Neural crest cell (in vitro differentiated cells): ENCODE data around the gene NTF4. TPM values are rescaled to one million over a fixed set of nuclear protein-coding genes. Genes with fewer than 3 reads are reported as not detected.
"Not testable (repeated sequence)": the region's sequence is repeated elsewhere in the genome, so short reads cannot be mapped to it uniquely, and the experiment has no call there.

Experiments used
- DNase-seq: peaks from one replicate; pipeline ENCODE4 v3.0.0; 2021; ENCODE audit warnings: low read depth, mixed read lengths, low spot score
- H3K27ac Mint-ChIP-seq: one replicate; pipeline ENCODE4 v1.8.0; 2021; ENCODE audit warnings: mild to moderate bottlenecking, mixed read lengths; ENCODE audit not compliant: unreplicated experiment
- H3K27me3 Mint-ChIP-seq: 2 replicates; pipeline ENCODE4 v1.8.0; 2021; ENCODE audit warnings: low read depth, mild to moderate bottlenecking, mixed read lengths
- H3K36me3 Mint-ChIP-seq: 2 replicates; pipeline ENCODE4 v1.8.0; 2021; ENCODE audit warnings: low read depth, mild to moderate bottlenecking, mixed read lengths
- H3K4me1 Mint-ChIP-seq: 2 replicates; pipeline ENCODE4 v1.8.0; 2021; ENCODE audit warnings: mixed read lengths
- H3K4me3 Mint-ChIP-seq: one replicate; pipeline ENCODE4 v1.8.0; 2021; ENCODE audit warnings: mild to moderate bottlenecking, mixed read lengths
- H3K9me3 Mint-ChIP-seq: 2 replicates; pipeline ENCODE4 v1.8.0; 2021; ENCODE audit warnings: mixed read lengths
- total RNA-seq: library from RNA; stranded (reverse); gene quantifications from 2 replicates; pipeline ENCODE4 v1.2.1, GENCODE V29; 2021
- TF ChIP-seq, protein P1 (sequence below): fragments of 200-600 bp; sonication (generic); conservative IDR thresholded peaks from 2 replicates; pipeline ENCODE4 v1.5.0; 2021; ENCODE audit warnings: antibody characterized with exemption, mild to moderate bottlenecking

Gene NTF4
- total RNA-seq, 1 donor from 2014 or later: not detected

- H3K36me3 Mint-ChIP-seq: peaks cover 7% of the 10 kb centered on the region
- DNase-seq: peak; percentile 98
- peak within 1 kb of the TSS; percentile 99 for H3K27ac Mint-ChIP-seq
- TF ChIP-seq, protein P1, sequence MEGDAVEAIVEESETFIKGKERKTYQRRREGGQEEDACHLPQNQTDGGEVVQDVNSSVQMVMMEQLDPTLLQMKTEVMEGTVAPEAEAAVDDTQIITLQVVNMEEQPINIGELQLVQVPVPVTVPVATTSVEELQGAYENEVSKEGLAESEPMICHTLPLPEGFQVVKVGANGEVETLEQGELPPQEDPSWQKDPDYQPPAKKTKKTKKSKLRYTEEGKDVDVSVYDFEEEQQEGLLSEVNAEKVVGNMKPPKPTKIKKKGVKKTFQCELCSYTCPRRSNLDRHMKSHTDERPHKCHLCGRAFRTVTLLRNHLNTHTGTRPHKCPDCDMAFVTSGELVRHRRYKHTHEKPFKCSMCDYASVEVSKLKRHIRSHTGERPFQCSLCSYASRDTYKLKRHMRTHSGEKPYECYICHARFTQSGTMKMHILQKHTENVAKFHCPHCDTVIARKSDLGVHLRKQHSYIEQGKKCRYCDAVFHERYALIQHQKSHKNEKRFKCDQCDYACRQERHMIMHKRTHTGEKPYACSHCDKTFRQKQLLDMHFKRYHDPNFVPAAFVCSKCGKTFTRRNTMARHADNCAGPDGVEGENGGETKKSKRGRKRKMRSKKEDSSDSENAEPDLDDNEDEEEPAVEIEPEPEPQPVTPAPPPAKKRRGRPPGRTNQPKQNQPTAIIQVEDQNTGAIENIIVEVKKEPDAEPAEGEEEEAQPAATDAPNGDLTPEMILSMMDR: no peak
- peaks cover 24% of the 10 kb centered on the region for H3K4me1 Mint-ChIP-seq
- H3K27me3 Mint-ChIP-seq: peaks cover 8% of the 10 kb centered on the region
- H3K4me3 Mint-ChIP-seq: peak within 1 kb of the TSS; percentile 83
- no peaks in the 10 kb centered on the region for H3K9me3 Mint-ChIP-seq
Observed at GRCh38 chr19:49085020-49085867, 20.6 kb upstream of the NTF4 start, which contains the start of gene SNRNP70. TSS of gene SNRNP70 (plus strand) at chr19:49085451. CDS start at chr19:49086415, 964 bp downstream.

GRCh38 chr19:49084206-49085019, 19.8 kb upstream of the NTF4 start:
- TF ChIP-seq, protein P1: no peak
- Mint-ChIP-seq H3K27me3 (peaks cover 10% of the 10 kb centered on the region), H3K27ac (no peak overlapping the region), H3K9me3 (no peaks in the 10 kb centered on the region), H3K36me3 (peaks cover 5% of the 10 kb centered on the region), H3K4me1 (peaks cover 24% of the 10 kb centered on the region), H3K4me3 (peak overlapping the region; percentile 83)
- no peak for DNase-seq

- no peak overlapping the region for H3K27ac Mint-ChIP-seq
- H3K9me3 Mint-ChIP-seq: no peaks in the 10 kb centered on the region
- no peak overlapping the region for H3K4me3 Mint-ChIP-seq
- DNase-seq: no peak
- TF ChIP-seq, protein P1: no peak
- H3K36me3 Mint-ChIP-seq: no peaks in the 10 kb centered on the region
- H3K4me1 Mint-ChIP-seq: peaks cover 14% of the 10 kb centered on the region
- H3K27me3 Mint-ChIP-seq: peaks cover 12% of the 10 kb centered on the region
Observed at GRCh38 chr19:49081273-49081672, 16.7 kb upstream of the NTF4 start.

DNA sequence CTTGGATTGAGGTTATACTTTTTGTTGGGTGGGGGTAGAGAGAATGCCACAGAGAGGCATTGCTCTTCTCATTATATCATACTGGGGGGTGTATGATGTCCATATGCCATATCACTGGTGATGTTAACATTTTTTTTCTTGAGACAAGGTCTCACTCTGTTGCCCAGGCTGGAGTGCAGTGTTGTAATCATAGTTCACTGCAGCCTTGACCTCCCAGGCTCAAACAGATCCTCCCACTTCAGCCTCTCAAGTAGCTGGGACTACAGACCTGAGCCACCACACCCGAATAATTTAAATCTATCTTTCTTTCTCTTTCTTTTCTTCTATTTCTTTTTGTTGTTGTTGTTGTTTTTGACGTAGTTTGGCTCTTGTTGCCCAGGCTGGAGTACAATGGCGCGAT, 15.8 kb upstream of the NTF4 start:
- no peaks in the 10 kb centered on the region for H3K36me3 Mint-ChIP-seq
- peaks cover 7% of the 10 kb centered on the region for H3K4me1 Mint-ChIP-seq
- H3K27ac Mint-ChIP-seq: no peak overlapping the region
- no peaks in the 10 kb centered on the region for H3K9me3 Mint-ChIP-seq
- peaks cover 14% of the 10 kb centered on the region for H3K27me3 Mint-ChIP-seq
- no peak for DNase-seq
- no peak overlapping the region for H3K4me3 Mint-ChIP-seq
- TF ChIP-seq, protein P1: no peak

DNA sequence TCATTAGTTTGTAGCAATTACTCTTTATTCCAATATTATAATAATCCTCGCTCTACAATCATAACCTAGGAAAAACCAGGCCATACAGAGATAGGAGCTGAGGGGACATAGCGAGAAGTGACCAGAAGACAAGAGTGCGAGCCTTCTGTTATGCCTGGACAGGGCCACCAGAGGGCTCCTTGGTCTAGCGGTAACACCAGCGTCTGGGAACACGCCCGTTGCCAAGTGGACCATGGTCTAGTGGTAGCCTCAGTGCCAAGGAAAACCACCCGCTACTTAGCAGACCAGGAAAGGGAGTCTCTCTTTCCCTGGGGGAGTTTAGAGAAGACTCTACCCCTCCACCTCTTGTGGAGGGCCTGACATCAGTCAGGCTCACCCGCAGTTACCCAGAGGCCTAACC, 10.3 kb upstream of the NTF4 start:
- not testable (repeated sequence) for H3K9me3 Mint-ChIP-seq, H3K27ac Mint-ChIP-seq, H3K4me1 Mint-ChIP-seq, H3K4me3 Mint-ChIP-seq, H3K36me3 Mint-ChIP-seq
- peaks cover 50% of the 10 kb centered on the region for H3K27me3 Mint-ChIP-seq
- TF ChIP-seq, protein P1: peak; percentile 73
- peak; percentile 52 for DNase-seq
